GM23338 (cell line): Measurements from ENCODE around the gene CXCL16. TPM values are rescaled to one million over a fixed set of nuclear protein-coding genes. Genes with fewer than 3 reads are reported as not detected.

Experiments
- ATAC-seq: fragments of 200-7000 bp; cut with Tn5 transposase; 3 replicates; pipeline ENCODE4 v1.9.1; 2020
- DNase-seq: peaks from one replicate; pipeline ENCODE4 v3.0.0-alpha.2; 2015; ENCODE audit warnings: low spot score
- H2AFZ ChIP-seq: fragments of 200-600 bp; sonication (generic); 2 replicates; pipeline ENCODE4 v1.8.0; 2016; ENCODE audit warnings: antibody characterized with exemption, mild to moderate bottlenecking, moderate library complexity
- H3F3A ChIP-seq: fragments of 200-600 bp; sonication (generic); replicated peaks from 2 replicates; pipeline ENCODE4 v1.8.0; 2017; ENCODE audit warnings: antibody characterized with exemption, mixed run types, low read depth
- H3K27ac ChIP-seq: fragments of 200-600 bp; sonication (generic); 2 replicates; pipeline ENCODE4 v1.6.1; 2016; ENCODE audit warnings: low read depth
- H3K27me3 ChIP-seq: fragments of 200-600 bp; sonication (generic); 2 replicates; pipeline ENCODE4 v1.8.0; 2016; ENCODE audit warnings: mild to moderate bottlenecking, mixed run types, moderate library complexity; ENCODE audit not compliant: insufficient read depth
- H3K36me3 ChIP-seq: fragments of 200-600 bp; sonication (generic); 2 replicates; pipeline ENCODE4 v1.8.0; 2016; ENCODE audit warnings: mild to moderate bottlenecking; ENCODE audit not compliant: insufficient read depth
- H3K4me1 ChIP-seq: fragments of 200-600 bp; sonication (generic); 2 replicates; pipeline ENCODE4 v1.8.0; 2016; ENCODE audit warnings: mild to moderate bottlenecking, moderate library complexity; ENCODE audit not compliant: insufficient read depth
- H3K4me2 ChIP-seq: fragments of 200-600 bp; sonication (generic); 2 replicates; pipeline ENCODE4 v1.7.1; 2017; ENCODE audit warnings: mixed run types
- H3K4me3 ChIP-seq: fragments of 200-600 bp; sonication (generic); 2 replicates; pipeline ENCODE4 v1.6.1; 2016; ENCODE audit warnings: mixed run types
- H3K79me2 ChIP-seq: fragments of 200-600 bp; sonication (generic); replicated peaks from 2 replicates; pipeline ENCODE4 v1.8.0; 2017; ENCODE audit warnings: mild to moderate bottlenecking; ENCODE audit not compliant: insufficient read depth
- H3K9me2 ChIP-seq: fragments of 200-600 bp; sonication (generic); 2 replicates; pipeline ENCODE4 v1.8.0; 2017; ENCODE audit not compliant: insufficient read depth
- H4K20me1 ChIP-seq: fragments of 200-600 bp; sonication (generic); replicated peaks from 2 replicates; pipeline ENCODE4 v1.8.0; 2017; ENCODE audit warnings: mild to moderate bottlenecking; ENCODE audit not compliant: insufficient read depth
- H3K27ac Mint-ChIP-seq: 2 replicates; pipeline ENCODE4 v1.8.0; 2020; ENCODE audit warnings: inconsistent platforms, mild to moderate bottlenecking, moderate library complexity, mixed read lengths
- H3K27me3 Mint-ChIP-seq: 3 replicates; pipeline ENCODE4 v1.8.0; 2022; ENCODE audit warnings: low read depth, mild to moderate bottlenecking, moderate library complexity, mixed read lengths, inconsistent platforms; ENCODE audit not compliant: insufficient read depth, poor library complexity
- H3K36me3 Mint-ChIP-seq: 3 replicates; pipeline ENCODE4 v1.8.0; 2021; ENCODE audit warnings: low read depth, mild to moderate bottlenecking, inconsistent platforms, moderate library complexity, mixed read lengths
- H3K4me1 Mint-ChIP-seq: 3 replicates; pipeline ENCODE4 v1.8.0; 2020; ENCODE audit warnings: mild to moderate bottlenecking, inconsistent platforms, mixed read lengths
- H3K4me3 Mint-ChIP-seq: 3 replicates; pipeline ENCODE4 v1.8.0; 2021; ENCODE audit warnings: moderate library complexity, mild to moderate bottlenecking, inconsistent platforms, mixed read lengths
- H3K9me3 Mint-ChIP-seq: 3 replicates; pipeline ENCODE4 v1.8.0; 2020; ENCODE audit warnings: moderate library complexity, mild to moderate bottlenecking, inconsistent platforms, mixed read lengths
- CREB1 ChIP-seq: fragments of 250-450 bp; sonication (Bioruptor Pico); IDR thresholded peaks from 2 replicates; pipeline ENCODE4 v1.5.0; 2020; ENCODE audit warnings: low read depth, mild to moderate bottlenecking, moderate library complexity
- EZH2 ChIP-seq: fragments of 200-600 bp; sonication (generic); IDR thresholded peaks from one replicate; pipeline ENCODE4 v1.8.0; 2017; ENCODE audit warnings: antibody characterized with exemption, mild to moderate bottlenecking, low read depth; ENCODE audit not compliant: unreplicated experiment
- EZH2phosphoT487 ChIP-seq: fragments of 200-600 bp; sonication (generic); IDR thresholded peaks from one replicate; pipeline ENCODE4 v1.8.1; 2018; ENCODE audit warnings: antibody characterized with exemption; ENCODE audit not compliant: unreplicated experiment
- JUNB ChIP-seq: IDR thresholded peaks from one replicate; pipeline ENCODE4 v1.6.1; 2016; ENCODE audit warnings: antibody characterized with exemption; ENCODE audit not compliant: unreplicated experiment
- NANOG ChIP-seq: IDR thresholded peaks from 2 replicates; pipeline ENCODE4 v1.6.1; 2016; ENCODE audit warnings: antibody characterized with exemption, borderline replicate concordance
- POLR2AphosphoS5 ChIP-seq: IDR thresholded peaks from 2 replicates; pipeline ENCODE4 v1.6.1; 2016; ENCODE audit warnings: antibody characterized with exemption, low read depth
- STAT1 ChIP-seq: IDR thresholded peaks from one replicate; pipeline ENCODE4 v1.6.1; 2016; ENCODE audit warnings: antibody characterized with exemption; ENCODE audit not compliant: unreplicated experiment
- ZNF114 ChIP-seq: fragments of 250-450 bp; sonication (Bioruptor Pico); IDR thresholded peaks from 2 replicates; pipeline ENCODE4 v1.5.0; 2020; ENCODE audit warnings: mild to moderate bottlenecking, moderate library complexity
- ZNF331 ChIP-seq: fragments of 250-450 bp; sonication (Bioruptor Pico); IDR thresholded peaks from 2 replicates; pipeline ENCODE4 v1.5.0; 2020; ENCODE audit warnings: low read depth, mild to moderate bottlenecking, moderate library complexity
- ZNF462 ChIP-seq: fragments of 250-450 bp; sonication (Bioruptor Pico); IDR thresholded peaks from 2 replicates; pipeline ENCODE4 v1.5.0; 2020; ENCODE audit warnings: mild to moderate bottlenecking, moderate library complexity
- polyA plus RNA-seq: library from polyadenylated mRNA; unstranded; fragments of >200 nt; fragmentation: Nextera tagmentation; extraction: Ambion mirVana; gene quantifications from 2 replicates; pipeline ENCODE4 v1.2.1, GENCODE V29; 2016
- total RNA-seq: library from RNA; depleted of rRNA; stranded (reverse); fragments of >200 nt; shearing (Covaris generic); gene quantifications from 2 replicates; pipeline ENCODE4 v1.2.3, GENCODE V29; 2014
- TF ChIP-seq, protein P1 (sequence below): IDR thresholded peaks from one replicate; pipeline ENCODE4 v1.6.1; 2018; ENCODE audit warnings: antibody characterized with exemption; ENCODE audit not compliant: unreplicated experiment
- TF ChIP-seq, protein P2 (sequence below), 2 experiments: fragments of 200-600 bp in 1 of 2; sonication (generic) in 1 of 2; conservative IDR thresholded peaks; 2 replicates each; pipeline versions ENCODE4 v1.5.1 to v1.6.1; 2016 to 2017; ENCODE audit warnings: antibody characterized with exemption in 2 of 2, low read depth in 2 of 2, mild to moderate bottlenecking in 2 of 2, moderate library complexity in 1 of 2
- TF ChIP-seq, protein P3 (sequence below): IDR thresholded peaks from 2 replicates; pipeline ENCODE4 v1.6.1; 2016; ENCODE audit warnings: antibody characterized with exemption

CXCL16 gene
- total and polyA plus RNA-seq, 2 experiments from 2014 or later, result 4.0 to 4.1 TPM

DNA sequence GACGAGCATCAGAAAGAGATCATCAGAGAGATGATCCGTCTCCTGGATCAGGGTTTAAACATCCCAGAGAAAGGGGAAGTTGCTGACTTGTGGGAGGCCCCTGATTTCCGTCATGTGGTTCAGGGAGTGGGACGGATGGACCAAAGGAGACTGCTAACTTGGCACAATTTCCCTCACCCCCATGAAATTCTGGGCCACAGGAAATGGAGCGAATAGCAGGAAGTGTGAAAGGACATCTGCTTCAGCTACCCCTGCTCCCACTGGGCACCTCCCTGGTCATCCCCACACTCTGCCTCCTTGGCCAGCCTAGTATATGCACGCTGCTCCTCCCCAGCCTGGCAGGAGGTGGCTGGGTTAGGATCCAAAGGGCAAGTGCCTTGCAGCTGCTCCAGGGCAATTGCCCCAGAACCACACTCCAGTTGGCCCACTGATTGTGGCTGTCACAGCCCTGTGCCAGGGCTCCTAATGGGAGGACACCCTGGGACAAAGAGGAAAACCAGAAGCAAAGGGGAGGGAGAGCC is 28.0 kb downstream of the CXCL16 start:
- peaks cover 17% of the 10 kb centered on the region for H3K27me3 Mint-ChIP-seq
- DNase-seq (no peak), ATAC-seq (no peak)
- H3K4me3 ChIP-seq, result peak overlapping the region; percentile 76
- H3K36me3 Mint-ChIP-seq, result peaks cover 14% of the 10 kb centered on the region
- no peak overlapping the region for H3K27ac ChIP-seq
- peaks cover 27% of the 10 kb centered on the region for H3K79me2 ChIP-seq
- no peaks in the 10 kb centered on the region; the same call in 1 of the 2 replicates for H4K20me1 ChIP-seq
- peaks cover 13% of the 10 kb centered on the region; the same call in 2 of the 3 replicates for H3K4me1 Mint-ChIP-seq
- no peak overlapping the region for H3K27ac Mint-ChIP-seq
- no peaks in the 10 kb centered on the region for H3K9me2 ChIP-seq
- H3K4me2 ChIP-seq, result peak overlapping the region; percentile 100
- H2AFZ ChIP-seq, result no peak overlapping the region
- peak overlapping the region; percentile 77 for H3K4me3 Mint-ChIP-seq
- peaks cover 10% of the 10 kb centered on the region; the same call in 2 of the 3 replicates for H3K9me3 Mint-ChIP-seq
- TF ChIP-seq CREB1 (CRISPR knock-in tag) (no peak), EZH2 (no peak), JUNB (no peak), STAT1 (no peak), EZH2phosphoT487 (no peak), ZNF331 (no peak), POLR2AphosphoS5 (no peak), ZNF114 (CRISPR knock-in tag) (no peak), NANOG (no peak), ZNF462 (CRISPR knock-in tag) (no peak)
- TF ChIP-seq, protein P1, sequence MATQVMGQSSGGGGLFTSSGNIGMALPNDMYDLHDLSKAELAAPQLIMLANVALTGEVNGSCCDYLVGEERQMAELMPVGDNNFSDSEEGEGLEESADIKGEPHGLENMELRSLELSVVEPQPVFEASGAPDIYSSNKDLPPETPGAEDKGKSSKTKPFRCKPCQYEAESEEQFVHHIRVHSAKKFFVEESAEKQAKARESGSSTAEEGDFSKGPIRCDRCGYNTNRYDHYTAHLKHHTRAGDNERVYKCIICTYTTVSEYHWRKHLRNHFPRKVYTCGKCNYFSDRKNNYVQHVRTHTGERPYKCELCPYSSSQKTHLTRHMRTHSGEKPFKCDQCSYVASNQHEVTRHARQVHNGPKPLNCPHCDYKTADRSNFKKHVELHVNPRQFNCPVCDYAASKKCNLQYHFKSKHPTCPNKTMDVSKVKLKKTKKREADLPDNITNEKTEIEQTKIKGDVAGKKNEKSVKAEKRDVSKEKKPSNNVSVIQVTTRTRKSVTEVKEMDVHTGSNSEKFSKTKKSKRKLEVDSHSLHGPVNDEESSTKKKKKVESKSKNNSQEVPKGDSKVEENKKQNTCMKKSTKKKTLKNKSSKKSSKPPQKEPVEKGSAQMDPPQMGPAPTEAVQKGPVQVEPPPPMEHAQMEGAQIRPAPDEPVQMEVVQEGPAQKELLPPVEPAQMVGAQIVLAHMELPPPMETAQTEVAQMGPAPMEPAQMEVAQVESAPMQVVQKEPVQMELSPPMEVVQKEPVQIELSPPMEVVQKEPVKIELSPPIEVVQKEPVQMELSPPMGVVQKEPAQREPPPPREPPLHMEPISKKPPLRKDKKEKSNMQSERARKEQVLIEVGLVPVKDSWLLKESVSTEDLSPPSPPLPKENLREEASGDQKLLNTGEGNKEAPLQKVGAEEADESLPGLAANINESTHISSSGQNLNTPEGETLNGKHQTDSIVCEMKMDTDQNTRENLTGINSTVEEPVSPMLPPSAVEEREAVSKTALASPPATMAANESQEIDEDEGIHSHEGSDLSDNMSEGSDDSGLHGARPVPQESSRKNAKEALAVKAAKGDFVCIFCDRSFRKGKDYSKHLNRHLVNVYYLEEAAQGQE, result no peak
- TF ChIP-seq, protein P2, sequence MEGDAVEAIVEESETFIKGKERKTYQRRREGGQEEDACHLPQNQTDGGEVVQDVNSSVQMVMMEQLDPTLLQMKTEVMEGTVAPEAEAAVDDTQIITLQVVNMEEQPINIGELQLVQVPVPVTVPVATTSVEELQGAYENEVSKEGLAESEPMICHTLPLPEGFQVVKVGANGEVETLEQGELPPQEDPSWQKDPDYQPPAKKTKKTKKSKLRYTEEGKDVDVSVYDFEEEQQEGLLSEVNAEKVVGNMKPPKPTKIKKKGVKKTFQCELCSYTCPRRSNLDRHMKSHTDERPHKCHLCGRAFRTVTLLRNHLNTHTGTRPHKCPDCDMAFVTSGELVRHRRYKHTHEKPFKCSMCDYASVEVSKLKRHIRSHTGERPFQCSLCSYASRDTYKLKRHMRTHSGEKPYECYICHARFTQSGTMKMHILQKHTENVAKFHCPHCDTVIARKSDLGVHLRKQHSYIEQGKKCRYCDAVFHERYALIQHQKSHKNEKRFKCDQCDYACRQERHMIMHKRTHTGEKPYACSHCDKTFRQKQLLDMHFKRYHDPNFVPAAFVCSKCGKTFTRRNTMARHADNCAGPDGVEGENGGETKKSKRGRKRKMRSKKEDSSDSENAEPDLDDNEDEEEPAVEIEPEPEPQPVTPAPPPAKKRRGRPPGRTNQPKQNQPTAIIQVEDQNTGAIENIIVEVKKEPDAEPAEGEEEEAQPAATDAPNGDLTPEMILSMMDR (conservative IDR thresholded peaks at IDR 0.05; ENCODE audit: low read depth in 2 of 2), result no peak
- TF ChIP-seq, protein P3, sequence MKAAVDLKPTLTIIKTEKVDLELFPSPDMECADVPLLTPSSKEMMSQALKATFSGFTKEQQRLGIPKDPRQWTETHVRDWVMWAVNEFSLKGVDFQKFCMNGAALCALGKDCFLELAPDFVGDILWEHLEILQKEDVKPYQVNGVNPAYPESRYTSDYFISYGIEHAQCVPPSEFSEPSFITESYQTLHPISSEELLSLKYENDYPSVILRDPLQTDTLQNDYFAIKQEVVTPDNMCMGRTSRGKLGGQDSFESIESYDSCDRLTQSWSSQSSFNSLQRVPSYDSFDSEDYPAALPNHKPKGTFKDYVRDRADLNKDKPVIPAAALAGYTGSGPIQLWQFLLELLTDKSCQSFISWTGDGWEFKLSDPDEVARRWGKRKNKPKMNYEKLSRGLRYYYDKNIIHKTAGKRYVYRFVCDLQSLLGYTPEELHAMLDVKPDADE, result no peak
- H3F3A ChIP-seq, result peaks cover 8% of the 10 kb centered on the region; the same call in 1 of the 2 replicates
- peaks cover 11% of the 10 kb centered on the region for H3K4me1 ChIP-seq
- H3K27me3 ChIP-seq, result no peaks in the 10 kb centered on the region
- no peaks in the 10 kb centered on the region; the same call in 1 of the 2 replicates for H3K36me3 ChIP-seq
